Breast epithelium (tissue), 3 donors: ENCODE measurements around the gene NOL4L.

Experiments used
- POLR2AphosphoS5 ChIP-seq, 3 donors: sonication (generic); formaldehyde crosslinking; IDR thresholded peaks; one replicate each; pipeline ENCODE4 v1.6.1; 2017; ENCODE audit warnings: antibody characterized with exemption in 3 of 3
- TF ChIP-seq, protein P1 (sequence below), 3 donors: fragments of 450-650 bp; IDR thresholded peaks; one replicate each; pipeline ENCODE4 v1.5.1; 2016 to 2017; ENCODE audit warnings: antibody characterized with exemption in 3 of 3, mild to moderate bottlenecking in 3 of 3, moderate library complexity in 3 of 3

DNA sequence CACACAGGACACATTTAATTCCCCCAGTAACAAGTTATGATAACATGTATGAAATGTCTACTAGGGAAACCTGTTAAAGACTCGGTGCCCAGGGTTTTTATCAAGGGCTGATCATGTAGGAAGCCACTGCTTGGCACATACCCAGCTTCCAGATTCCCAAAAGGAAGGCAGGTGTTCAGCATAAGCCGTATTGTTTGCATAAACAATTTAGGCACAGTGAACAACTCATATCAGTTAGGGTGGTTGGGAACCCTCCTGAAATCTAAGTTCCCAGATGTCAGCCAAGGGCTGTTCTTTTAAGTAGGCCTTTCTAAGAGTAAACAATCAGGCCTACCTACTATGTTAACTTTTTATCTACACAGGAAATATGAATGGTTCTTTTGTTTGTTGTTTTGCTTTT lies 152.9 kb downstream of the NOL4L start:
- TF ChIP-seq, protein P1, sequence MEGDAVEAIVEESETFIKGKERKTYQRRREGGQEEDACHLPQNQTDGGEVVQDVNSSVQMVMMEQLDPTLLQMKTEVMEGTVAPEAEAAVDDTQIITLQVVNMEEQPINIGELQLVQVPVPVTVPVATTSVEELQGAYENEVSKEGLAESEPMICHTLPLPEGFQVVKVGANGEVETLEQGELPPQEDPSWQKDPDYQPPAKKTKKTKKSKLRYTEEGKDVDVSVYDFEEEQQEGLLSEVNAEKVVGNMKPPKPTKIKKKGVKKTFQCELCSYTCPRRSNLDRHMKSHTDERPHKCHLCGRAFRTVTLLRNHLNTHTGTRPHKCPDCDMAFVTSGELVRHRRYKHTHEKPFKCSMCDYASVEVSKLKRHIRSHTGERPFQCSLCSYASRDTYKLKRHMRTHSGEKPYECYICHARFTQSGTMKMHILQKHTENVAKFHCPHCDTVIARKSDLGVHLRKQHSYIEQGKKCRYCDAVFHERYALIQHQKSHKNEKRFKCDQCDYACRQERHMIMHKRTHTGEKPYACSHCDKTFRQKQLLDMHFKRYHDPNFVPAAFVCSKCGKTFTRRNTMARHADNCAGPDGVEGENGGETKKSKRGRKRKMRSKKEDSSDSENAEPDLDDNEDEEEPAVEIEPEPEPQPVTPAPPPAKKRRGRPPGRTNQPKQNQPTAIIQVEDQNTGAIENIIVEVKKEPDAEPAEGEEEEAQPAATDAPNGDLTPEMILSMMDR (IDR thresholded peaks at IDR 0.05): no peak
- TF ChIP-seq POLR2AphosphoS5 (IDR thresholded peaks at IDR 0.05): no peak
